Activated naive CD4-positive, alpha-beta T cell treated with Interleukin-2 at 50 U/mL for 16 hours (primary cell): ENCODE results near the gene SRSF1.
A peak's percentile ranks its signal among the peaks of the same experiment; 100 is the strongest.
"Not testable (repeated sequence)": the region's sequence is repeated elsewhere in the genome, so short reads cannot be mapped to it uniquely, and the experiment has no call there.

Experiments
- DNase-seq: peaks from one replicate; pipeline ENCODE4 v3.0.0-alpha.2; 2020

SRSF1 gene

DNA sequence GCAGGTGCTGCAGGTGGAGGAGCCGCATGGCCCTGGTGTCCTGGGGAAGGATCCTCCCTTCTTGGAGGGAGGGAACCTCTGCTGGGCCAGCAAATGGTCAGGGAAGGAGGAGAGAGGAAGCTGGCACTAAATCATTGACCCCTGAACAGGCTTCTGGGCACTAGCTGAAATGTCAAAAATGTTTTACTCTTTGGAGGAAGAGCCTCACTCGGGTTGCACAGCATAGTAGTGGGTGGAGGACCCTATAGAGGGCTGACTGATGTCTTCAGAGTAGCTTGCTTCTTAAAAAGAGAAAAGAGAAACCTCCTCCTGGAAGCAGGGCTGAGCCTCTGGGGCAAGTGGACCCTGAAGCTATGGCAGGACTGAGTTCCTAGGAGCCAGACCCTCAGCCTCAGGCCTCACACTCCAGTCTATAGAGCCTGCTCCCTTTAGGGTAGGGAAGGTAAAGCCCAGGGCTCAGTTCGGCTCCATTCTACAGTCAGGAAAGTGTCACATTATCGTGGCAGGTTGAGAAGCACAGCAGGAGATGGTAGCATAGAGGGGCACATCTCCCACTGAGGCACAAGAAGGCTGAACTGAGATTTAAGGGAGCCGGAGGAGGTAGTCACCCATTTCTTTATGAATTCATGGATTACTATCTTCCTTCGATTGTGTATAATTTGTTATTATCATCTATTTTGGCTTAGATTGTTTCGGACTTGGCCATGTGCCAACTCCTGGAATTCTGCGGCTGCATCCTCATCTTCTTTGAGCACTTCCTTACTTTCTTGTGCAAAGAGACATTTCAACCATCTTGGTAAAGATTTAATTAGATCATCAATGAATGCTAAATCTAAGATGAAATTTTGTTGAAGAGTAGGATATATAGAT, 44.5 kb downstream of the SRSF1 start:
- no peak for DNase-seq

DNA sequence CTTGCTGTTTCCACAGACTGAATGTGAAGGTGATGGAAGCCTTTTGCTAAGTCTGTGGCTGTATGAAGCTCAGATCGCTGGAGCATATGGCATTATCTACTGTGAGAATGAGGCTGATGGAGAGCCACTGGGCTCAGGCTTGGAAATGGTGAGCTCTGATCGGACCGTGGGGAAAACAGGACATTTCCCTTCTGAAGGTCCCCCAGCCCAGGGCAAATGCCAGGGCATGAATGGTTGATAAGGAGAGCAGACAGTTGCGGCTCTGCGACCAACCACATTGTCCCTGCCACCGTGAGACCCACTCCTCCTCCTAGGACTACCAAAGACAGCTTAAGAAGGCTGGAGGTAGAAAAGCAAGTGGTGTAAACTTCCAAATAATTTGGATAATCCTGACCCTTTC, 47.1 kb downstream of the SRSF1 start:
- DNase-seq = no peak

GRCh38 chr17:57958391-57958790, 48.7 kb downstream of the SRSF1 start:
- DNase-seq = not testable (repeated sequence)

GRCh38 chr17:57957886-57958285, 49.2 kb downstream of the SRSF1 start:
- no peak for DNase-seq

DNA sequence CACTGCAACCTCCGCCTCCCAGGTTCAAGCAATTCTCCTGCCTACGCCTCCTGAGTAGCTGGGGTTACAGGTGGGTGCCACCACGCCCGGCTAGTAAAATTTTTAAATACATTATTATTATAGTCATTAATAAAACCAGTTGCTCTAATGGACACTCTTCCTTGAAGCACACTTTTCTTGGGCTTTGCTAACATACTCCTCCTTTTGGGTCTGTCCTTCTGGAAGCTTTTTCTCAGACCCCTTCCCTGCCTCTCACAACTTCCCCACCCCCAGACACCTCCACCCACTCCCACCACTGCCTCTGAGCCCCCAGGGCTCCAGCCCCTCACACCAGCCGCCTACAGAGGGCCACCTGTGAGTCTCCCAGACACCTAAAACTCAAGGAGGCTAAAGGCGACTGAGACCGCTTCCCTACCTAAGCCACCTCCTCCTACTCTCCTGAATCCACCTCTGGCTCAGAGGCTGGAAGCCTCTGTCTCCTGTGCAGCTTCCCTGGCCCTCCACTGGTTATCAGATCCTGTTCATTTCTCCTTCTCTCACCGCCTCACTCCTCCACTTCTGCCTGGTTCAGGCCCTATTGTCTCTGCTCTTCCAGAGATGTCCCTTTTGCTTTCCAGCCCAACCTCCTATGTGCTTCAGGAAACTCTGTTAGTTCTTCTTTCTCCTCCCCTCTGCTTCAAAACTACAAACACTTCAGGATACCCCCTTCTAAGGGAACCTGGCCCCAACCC, 49.8 kb downstream of the SRSF1 start:
- DNase-seq = no peak

DNA sequence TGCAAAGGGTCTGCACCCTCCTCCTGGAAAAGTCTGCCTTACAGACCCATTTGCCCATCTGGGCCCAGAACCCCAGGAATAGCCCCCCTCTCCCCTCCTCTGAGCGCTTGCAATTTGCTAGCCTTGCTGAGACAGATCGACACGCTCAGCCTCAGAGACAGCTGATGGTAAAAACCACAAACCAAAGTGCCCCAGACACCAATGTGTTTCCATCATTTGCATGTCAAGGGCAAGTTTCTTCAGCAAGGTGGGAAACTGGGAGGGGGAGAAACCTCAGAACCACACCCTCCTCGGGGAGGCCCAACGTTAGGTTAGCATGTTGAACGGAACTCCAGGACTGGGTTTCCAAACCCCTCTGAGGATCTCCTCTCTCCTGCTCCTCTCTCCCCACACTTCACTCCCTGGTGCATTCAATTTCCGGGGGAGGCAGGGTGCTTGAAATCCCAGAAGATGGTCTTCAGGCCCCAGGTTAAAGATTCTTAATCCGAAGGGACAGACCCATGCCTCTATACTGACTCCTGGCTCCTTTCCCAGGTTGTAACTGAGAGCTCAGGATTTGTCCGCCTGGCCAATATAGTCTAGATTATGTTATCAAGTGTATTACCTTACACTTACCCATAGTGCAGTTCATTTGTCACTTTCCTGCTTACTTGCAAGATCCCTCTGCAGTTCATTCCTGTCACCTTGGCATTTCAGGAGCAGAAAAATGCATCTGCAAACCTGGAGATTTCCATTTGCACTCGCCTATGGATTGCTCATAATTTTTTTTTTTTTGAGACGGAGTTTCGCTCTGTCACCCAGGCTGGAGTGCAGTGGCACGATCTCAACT, 50.5 kb downstream of the SRSF1 start:
- DNase-seq = peak; percentile 38

DNA sequence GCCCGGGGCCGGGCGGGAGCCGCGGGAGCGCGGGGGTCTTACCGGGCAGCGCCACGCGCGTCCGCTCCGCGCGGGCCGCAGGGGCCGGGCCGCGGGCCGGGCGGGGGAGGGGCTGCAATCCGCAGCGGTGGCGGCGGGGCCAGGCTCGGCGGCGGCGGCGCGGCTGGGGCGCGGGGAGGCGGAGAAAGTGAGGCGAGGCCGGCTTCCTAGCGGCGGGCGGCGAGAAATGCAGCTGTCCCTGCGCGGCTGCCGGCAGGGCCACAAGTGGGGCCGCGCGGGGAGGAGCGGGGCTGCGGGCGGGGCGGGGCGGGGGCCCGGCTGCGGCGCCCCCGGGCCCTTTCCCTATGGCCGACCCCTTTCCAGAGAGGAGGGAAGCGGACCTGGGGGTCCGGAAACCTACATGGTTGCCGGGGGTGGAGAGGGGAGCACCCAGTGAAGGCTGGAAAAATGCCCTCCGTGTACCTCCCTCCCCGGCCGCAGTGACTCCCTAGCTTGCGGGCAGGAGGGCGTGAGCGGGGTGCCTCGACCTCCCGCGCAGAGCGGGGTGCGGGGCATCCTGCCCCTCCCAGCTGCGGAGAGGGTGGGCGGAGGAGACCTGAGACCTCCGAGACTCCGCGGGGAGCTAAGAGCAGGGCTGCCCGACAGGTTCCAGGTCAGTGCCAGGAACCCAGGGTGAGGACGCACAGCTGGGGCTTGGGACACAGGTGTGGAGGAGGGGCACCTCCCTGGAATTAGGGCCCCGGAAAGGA, 51.7 kb downstream of the SRSF1 start, which contains the start of gene CUEDC1:
Gene CUEDC1 (minus strand): TSS at position 230 of the 749 bp plus-strand sequence. CDS start 69,848 bp downstream, outside the sequence.
- peak; percentile 72 for DNase-seq

DNA sequence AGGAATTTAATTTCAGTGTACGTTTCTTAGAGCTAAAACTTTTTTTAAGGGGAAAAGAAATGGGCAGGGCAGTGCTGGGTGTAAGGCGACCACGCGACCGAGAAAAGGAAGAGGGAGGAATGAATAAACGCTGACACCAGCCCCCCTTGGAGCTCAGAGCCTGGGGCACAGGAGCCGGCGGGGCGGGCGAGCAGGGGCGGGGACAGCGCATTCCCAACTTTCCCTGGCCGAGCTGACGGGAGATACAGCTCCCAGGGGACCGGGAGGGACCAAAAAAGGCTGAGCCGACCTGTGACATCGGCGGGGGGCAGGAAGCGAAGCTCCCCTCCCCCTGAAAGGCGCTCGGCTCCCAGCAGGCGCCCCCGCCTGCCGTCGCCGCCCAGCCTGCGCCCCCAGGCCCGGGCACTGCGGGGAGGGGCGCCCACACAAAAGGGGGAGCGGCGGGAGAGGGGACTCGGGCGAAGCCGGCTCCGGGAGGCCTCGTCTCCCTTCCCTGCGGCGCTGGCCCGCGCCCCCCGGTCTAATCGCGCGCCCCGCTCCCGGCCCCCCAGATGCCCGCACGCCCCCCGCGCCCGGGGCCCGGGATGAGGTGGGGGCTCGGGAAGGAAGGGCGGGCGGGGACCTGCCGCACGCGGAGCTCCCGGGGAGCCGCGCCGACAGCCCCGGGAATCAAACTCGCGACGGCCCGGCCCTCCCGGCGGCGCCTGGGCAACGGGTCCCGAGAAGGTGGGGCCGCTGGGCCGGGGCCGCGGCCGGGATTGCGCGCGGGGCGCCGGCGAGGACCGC, 52.5 kb downstream of the SRSF1 start:
- DNase-seq = no peak

GRCh38 chr17:57953705-57954396, 53.2 kb downstream of the SRSF1 start:
- no peak for DNase-seq
